Measurements from ENCODE around the gene TMEM131. TPM values are rescaled to one million over a fixed set of nuclear protein-coding genes. Genes with fewer than 3 reads are reported as not detected.

TMEM131 gene
- total RNA-seq, 1 experiment from 2014 or later, result 21.9 TPM

GRCh38 chr2:97801028-97801427 is 194.7 kb downstream of the TMEM131 start:
- H3K27me3 Mint-ChIP-seq (ENCODE audit: low read depth), result no peaks in the 10 kb centered on the region

DNA sequence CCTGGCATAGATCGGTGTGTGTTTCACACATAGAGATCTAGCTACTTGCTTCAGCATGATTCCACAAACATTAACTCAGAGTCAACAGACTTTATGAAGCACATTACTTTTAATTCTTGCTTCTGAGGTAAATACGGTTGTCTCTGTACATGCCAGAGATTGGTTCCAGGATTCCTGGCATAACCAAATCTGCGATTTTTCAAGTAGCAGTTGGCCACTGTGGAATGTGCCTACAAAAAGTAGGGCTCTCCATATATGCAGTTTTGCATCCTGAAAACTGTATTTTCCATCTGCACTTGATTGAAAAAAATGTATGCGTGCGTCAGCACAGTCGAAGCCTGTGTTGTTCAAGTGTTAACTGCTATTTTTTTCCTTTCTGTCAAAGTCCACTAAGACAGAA is 197.3 kb downstream of the TMEM131 start:
- ATAC-seq, result no peak
- Mint-ChIP-seq H3K4me1 (no peaks in the 10 kb centered on the region), H3K27me3 (ENCODE audit: low read depth) (no peaks in the 10 kb centered on the region), H3K27ac (no peak overlapping the region), H3K9me3 (no peaks in the 10 kb centered on the region), H3K36me3 (peaks cover 6% of the 10 kb centered on the region), H3K4me3 (no peak overlapping the region)
- POLR2A ChIA-PET, result no interaction called here
- CTCF ChIA-PET, result no interaction called here
- no peak for DNase-seq (ENCODE audit: low spot score)
- no peak for TF ChIP-seq CBFB (CRISPR knock-in tag; IDR thresholded peaks at IDR 0.05; ENCODE audit: low read depth)
- no peak for TF ChIP-seq IRF2 (CRISPR knock-in tag; IDR thresholded peaks at IDR 0.05; ENCODE audit: borderline replicate concordance, low read depth)
- TF ChIP-seq ATF6 (CRISPR knock-in tag; IDR thresholded peaks at IDR 0.05), result no peak
- no peak for TF ChIP-seq SP1 (CRISPR knock-in tag; conservative IDR thresholded peaks at IDR 0.05)
- TF ChIP-seq CREB1 (CRISPR knock-in tag; IDR thresholded peaks at IDR 0.05), result no peak
- no peak for TF ChIP-seq ZNF416 (CRISPR knock-in tag; IDR thresholded peaks at IDR 0.05)
- no peak for TF ChIP-seq TP53 (CRISPR knock-in tag; IDR thresholded peaks at IDR 0.05)
- TF ChIP-seq MXD4 (CRISPR knock-in tag; IDR thresholded peaks at IDR 0.05; ENCODE audit: borderline replicate concordance), result no peak
- TF ChIP-seq, protein P1, sequence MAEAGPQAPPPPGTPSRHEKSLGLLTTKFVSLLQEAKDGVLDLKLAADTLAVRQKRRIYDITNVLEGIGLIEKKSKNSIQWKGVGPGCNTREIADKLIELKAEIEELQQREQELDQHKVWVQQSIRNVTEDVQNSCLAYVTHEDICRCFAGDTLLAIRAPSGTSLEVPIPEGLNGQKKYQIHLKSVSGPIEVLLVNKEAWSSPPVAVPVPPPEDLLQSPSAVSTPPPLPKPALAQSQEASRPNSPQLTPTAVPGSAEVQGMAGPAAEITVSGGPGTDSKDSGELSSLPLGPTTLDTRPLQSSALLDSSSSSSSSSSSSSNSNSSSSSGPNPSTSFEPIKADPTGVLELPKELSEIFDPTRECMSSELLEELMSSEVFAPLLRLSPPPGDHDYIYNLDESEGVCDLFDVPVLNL (CRISPR knock-in tag; IDR thresholded peaks at IDR 0.05; ENCODE audit: borderline replicate concordance, low read depth), result no peak
- no peak for TF ChIP-seq NR1H2 (CRISPR knock-in tag; IDR thresholded peaks at IDR 0.05)
- TF ChIP-seq ZNF232 (CRISPR knock-in tag; IDR thresholded peaks at IDR 0.05), result no peak
- no peak for TF ChIP-seq ZNF423 (CRISPR knock-in tag; IDR thresholded peaks at IDR 0.05)

More at GRCh38 chr2:97801028-97801427, 194.7 kb downstream of the TMEM131 start:
- ChIA-PET POLR2A (no interaction called here), CTCF (interaction anchor here (1.2 kb wide), 1 partner anchor 104 kb away, joined by 3 read pairs; no protein-coding TSS in a partner anchor)
- ATAC-seq (no peak), DNase-seq (ENCODE audit: low spot score) (no peak)
- no peaks in the 10 kb centered on the region for H3K4me1 Mint-ChIP-seq
- TF ChIP-seq, protein P2, sequence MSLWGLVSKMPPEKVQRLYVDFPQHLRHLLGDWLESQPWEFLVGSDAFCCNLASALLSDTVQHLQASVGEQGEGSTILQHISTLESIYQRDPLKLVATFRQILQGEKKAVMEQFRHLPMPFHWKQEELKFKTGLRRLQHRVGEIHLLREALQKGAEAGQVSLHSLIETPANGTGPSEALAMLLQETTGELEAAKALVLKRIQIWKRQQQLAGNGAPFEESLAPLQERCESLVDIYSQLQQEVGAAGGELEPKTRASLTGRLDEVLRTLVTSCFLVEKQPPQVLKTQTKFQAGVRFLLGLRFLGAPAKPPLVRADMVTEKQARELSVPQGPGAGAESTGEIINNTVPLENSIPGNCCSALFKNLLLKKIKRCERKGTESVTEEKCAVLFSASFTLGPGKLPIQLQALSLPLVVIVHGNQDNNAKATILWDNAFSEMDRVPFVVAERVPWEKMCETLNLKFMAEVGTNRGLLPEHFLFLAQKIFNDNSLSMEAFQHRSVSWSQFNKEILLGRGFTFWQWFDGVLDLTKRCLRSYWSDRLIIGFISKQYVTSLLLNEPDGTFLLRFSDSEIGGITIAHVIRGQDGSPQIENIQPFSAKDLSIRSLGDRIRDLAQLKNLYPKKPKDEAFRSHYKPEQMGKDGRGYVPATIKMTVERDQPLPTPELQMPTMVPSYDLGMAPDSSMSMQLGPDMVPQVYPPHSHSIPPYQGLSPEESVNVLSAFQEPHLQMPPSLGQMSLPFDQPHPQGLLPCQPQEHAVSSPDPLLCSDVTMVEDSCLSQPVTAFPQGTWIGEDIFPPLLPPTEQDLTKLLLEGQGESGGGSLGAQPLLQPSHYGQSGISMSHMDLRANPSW (CRISPR knock-in tag; conservative IDR thresholded peaks at IDR 0.05; ENCODE audit: low read depth), result no peak
- TF ChIP-seq HMGXB4 (CRISPR knock-in tag; IDR thresholded peaks at IDR 0.05) (no peak), KAT7 (CRISPR knock-in tag; IDR thresholded peaks at IDR 0.05; ENCODE audit: borderline replicate concordance) (no peak), ZNF317 (CRISPR knock-in tag; IDR thresholded peaks at IDR 0.05; ENCODE audit: borderline replicate concordance, low read depth) (no peak), MYBL2 (CRISPR knock-in tag; IDR thresholded peaks at IDR 0.05) (no peak), TEAD4 (CRISPR knock-in tag; IDR thresholded peaks at IDR 0.05) (no peak), GTF2I (CRISPR knock-in tag; conservative IDR thresholded peaks at IDR 0.05) (no peak), RELA (CRISPR knock-in tag; IDR thresholded peaks at IDR 0.05; ENCODE audit: borderline replicate concordance) (no peak), FOXP1 (CRISPR knock-in tag; IDR thresholded peaks at IDR 0.05; ENCODE audit: borderline replicate concordance) (no peak), ZNF671 (CRISPR knock-in tag; IDR thresholded peaks at IDR 0.05) (no peak), NR2C2 (CRISPR knock-in tag; IDR thresholded peaks at IDR 0.05) (no peak), ETV6 (CRISPR knock-in tag; IDR thresholded peaks at IDR 0.05) (no peak), ZNF121 (CRISPR knock-in tag; IDR thresholded peaks at IDR 0.05) (no peak), FOXP4 (CRISPR knock-in tag; IDR thresholded peaks at IDR 0.05) (no peak)
- TF ChIP-seq, protein P3, sequence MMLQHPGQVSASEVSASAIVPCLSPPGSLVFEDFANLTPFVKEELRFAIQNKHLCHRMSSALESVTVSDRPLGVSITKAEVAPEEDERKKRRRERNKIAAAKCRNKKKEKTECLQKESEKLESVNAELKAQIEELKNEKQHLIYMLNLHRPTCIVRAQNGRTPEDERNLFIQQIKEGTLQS (CRISPR knock-in tag; conservative IDR thresholded peaks at IDR 0.05), result no peak
- no peak overlapping the region for H3K4me3 Mint-ChIP-seq
- peaks cover 6% of the 10 kb centered on the region; the same call in 1 of the 2 replicates for H3K36me3 Mint-ChIP-seq
- no peaks in the 10 kb centered on the region for H3K9me3 Mint-ChIP-seq
- no peak overlapping the region for H3K27ac Mint-ChIP-seq

Measured in WTC11 (cell line).